NB4 (cell line): ENCODE data around the gene MCM3AP.

ENCODE experiments used
- MAX ChIP-seq: IDR thresholded peaks from 2 replicates; pipeline ENCODE4 v1.6.1; 2011; ENCODE audit warnings: low read depth, low read length
- TF ChIP-seq, protein P1 (sequence below): IDR thresholded peaks from one replicate; pipeline ENCODE4 v1.5.1; 2012; ENCODE audit warnings: low read depth, low read length

GRCh38 chr21:46203203-46203600 lies 82.2 kb downstream of the MCM3AP start:
- no peak for TF ChIP-seq MAX
- TF ChIP-seq, protein P1, sequence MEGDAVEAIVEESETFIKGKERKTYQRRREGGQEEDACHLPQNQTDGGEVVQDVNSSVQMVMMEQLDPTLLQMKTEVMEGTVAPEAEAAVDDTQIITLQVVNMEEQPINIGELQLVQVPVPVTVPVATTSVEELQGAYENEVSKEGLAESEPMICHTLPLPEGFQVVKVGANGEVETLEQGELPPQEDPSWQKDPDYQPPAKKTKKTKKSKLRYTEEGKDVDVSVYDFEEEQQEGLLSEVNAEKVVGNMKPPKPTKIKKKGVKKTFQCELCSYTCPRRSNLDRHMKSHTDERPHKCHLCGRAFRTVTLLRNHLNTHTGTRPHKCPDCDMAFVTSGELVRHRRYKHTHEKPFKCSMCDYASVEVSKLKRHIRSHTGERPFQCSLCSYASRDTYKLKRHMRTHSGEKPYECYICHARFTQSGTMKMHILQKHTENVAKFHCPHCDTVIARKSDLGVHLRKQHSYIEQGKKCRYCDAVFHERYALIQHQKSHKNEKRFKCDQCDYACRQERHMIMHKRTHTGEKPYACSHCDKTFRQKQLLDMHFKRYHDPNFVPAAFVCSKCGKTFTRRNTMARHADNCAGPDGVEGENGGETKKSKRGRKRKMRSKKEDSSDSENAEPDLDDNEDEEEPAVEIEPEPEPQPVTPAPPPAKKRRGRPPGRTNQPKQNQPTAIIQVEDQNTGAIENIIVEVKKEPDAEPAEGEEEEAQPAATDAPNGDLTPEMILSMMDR: no peak
